K562 (cell line): ENCODE measurements around the gene NFS1.

ENCODE experiments used
- CREB5 ChIP-seq: fragments of 250-450 bp; sonication (Bioruptor Pico); IDR thresholded peaks from 2 replicates; pipeline ENCODE4 v1.5.0; 2020; ENCODE audit warnings: mild to moderate bottlenecking
- CTCF ChIP-seq, 3 experiments: IDR thresholded peaks in 2 of 3; conservative IDR thresholded peaks in 1 of 3; 2 replicates each; pipeline ENCODE4 v1.5.1; 2011 to 2012; ENCODE audit warnings: low read length in 3 of 3, mild to moderate bottlenecking in 3 of 3, control low read depth in 2 of 3, improper control_type of control experiment in 1 of 3, inconsistent platforms in 1 of 3, low read depth in 1 of 3, mixed read lengths in 1 of 3, moderate library complexity in 1 of 3; ENCODE audit not compliant: insufficient read depth in 2 of 3
- JUND ChIP-seq, 2 experiments: IDR thresholded peaks; 2 replicates in 1 of 2; 3 replicates in 1 of 2; pipeline ENCODE4 v1.6.1; 2011; ENCODE audit warnings: borderline replicate concordance in 2 of 2, low read depth in 2 of 2, low read length in 2 of 2, improper control_type of control experiment in 1 of 2, missing biosample characterization in 1 of 2, missing genetic modification characterization in 1 of 2, missing genetic modification reagents in 1 of 2
- POLR3A ChIP-seq: IDR thresholded peaks from 2 replicates; pipeline ENCODE4 v1.6.1; 2011; ENCODE audit warnings: borderline replicate concordance, mild to moderate bottlenecking, moderate library complexity; ENCODE audit not compliant: insufficient read length, insufficient read depth; ENCODE audit errors: extremely low read depth
- RAD21 ChIP-seq, 2 experiments: fragments of 250-450 bp in 1 of 2; fragments of 450-650 bp in 1 of 2; sonication (Bioruptor Pico) in 1 of 2; formaldehyde crosslinking in 1 of 2; IDR thresholded peaks in 1 of 2; conservative IDR thresholded peaks in 1 of 2; 2 replicates each; pipeline versions ENCODE4 v1.4.0 to v1.8.0; 2020 to 2022; ENCODE audit warnings: mild to moderate bottlenecking in 2 of 2, moderate library complexity in 1 of 2
- RFX5 ChIP-seq: IDR thresholded peaks from 2 replicates; pipeline ENCODE4 v1.6.1; 2011; ENCODE audit warnings: low read depth, mild to moderate bottlenecking, improper control_type of control experiment, low read length
- TCF3 ChIP-seq: sonication (generic); formaldehyde crosslinking; IDR thresholded peaks from 2 replicates; pipeline ENCODE4 v1.4.0; 2020; ENCODE audit warnings: mild to moderate bottlenecking, missing genetic modification reagents

GRCh38 chr20:35729283-35729807 is 30.2 kb upstream of the NFS1 start:
- TF ChIP-seq TCF3 (CRISPR knock-in tag) (no peak), POLR3A (no peak), JUND (IDR thresholded peaks at IDR 0.05; ENCODE audit: borderline replicate concordance, low read depth, low read length) (no peak), JUND (tag; IDR thresholded peaks at IDR 0.05; ENCODE audit: borderline replicate concordance, low read depth, low read length) (no peak), RAD21 (CRISPR knock-in tag; conservative IDR thresholded peaks at IDR 0.05 in 1 of 2, IDR thresholded peaks at IDR 0.05 in 1 of 2) (no peak), CREB5 (no peak), CTCF (IDR thresholded peaks at IDR 0.05 in 2 of 3, conservative IDR thresholded peaks at IDR 0.05 in 1 of 3; ENCODE audit: insufficient read depth in 2 of 3, low read depth in 1 of 3, low read length in 3 of 3) (no peak), RFX5 (no peak)
